ENCODE data around the gene SNPH. TPM values are rescaled to one million over a fixed set of nuclear protein-coding genes. Genes with fewer than 3 reads are reported as not detected.

The SNPH gene
- total and polyA plus RNA-seq, 7 experiments from 2014 or later, result 6.0 to 43.4 (median 16.7) TPM

- peak in 6 of 9 donors; percentile 12 to 39 (median 32) for DNase-seq
- peak overlapping the region in 7 of 10 donors; percentile 40 to 62 (median 58) for H3K4me3 Mint-ChIP-seq
- peak overlapping the region; percentile 52 to 93 (median 75) for H3K27ac Mint-ChIP-seq
- Histone ChIP-seq H3K4me3 (ENCODE audit: low read length) (no peak overlapping the region), H3K36me3 (ENCODE audit: control insufficient read depth in 2 of 3, insufficient read depth in 3 of 3, low read length in 3 of 3) (peaks cover 0 to 60% (median 0%) of the 10 kb centered on the region in 3 experiments), H3K27me3 (ENCODE audit: control insufficient read depth in 2 of 2, insufficient read depth in 2 of 2, low read length in 2 of 2) (no peaks in the 10 kb centered on the region), H3K4me1 (ENCODE audit: control insufficient read depth in 2 of 2, insufficient read depth in 2 of 2, low read length in 2 of 2) (peaks cover 12 to 23% of the 10 kb centered on the region in 2 donors), H3K9me3 (ENCODE audit: control insufficient read depth in 2 of 3, low read length in 3 of 3) (no peaks in the 10 kb centered on the region), H3K27ac (ENCODE audit: low read depth, low read length) (peak overlapping the region; percentile 17)
- H3K4me1 Mint-ChIP-seq, result peaks cover 20 to 36% (median 32%) of the 10 kb centered on the region in 7 donors
- peak; percentile 64 for ATAC-seq
- no peaks in the 10 kb centered on the region for H3K9me3 Mint-ChIP-seq
- H3K27me3 Mint-ChIP-seq, result no peaks in the 10 kb centered on the region
- CTCF ChIA-PET, result interaction anchor here (0.8 to 4.3 kb wide), 5 partner anchors 8 to 168 kb away, joined by 3 to 22 read pairs (median 4); partner anchors contain the start of genes NSFL1C and SNPH
- H3K36me3 Mint-ChIP-seq, result peaks cover 7 to 40% (median 12%) of the 10 kb centered on the region in 5 donors
- intact Hi-C loops (cut with micrococcal nuclease), result loop anchor here in 1 of 2 donors (2.0 kb wide), 1 partner anchor 83 kb away; no protein-coding TSS in a partner anchor
- POLR2A ChIA-PET, result interaction anchor here (1.9 to 3.3 kb wide), 2 partner anchors 13 to 33 kb away, joined by 11 to 15 read pairs; partner anchors contain the start of gene SNPH
Measured at GRCh38 chr20:1299522-1299921, 33.4 kb downstream of the SNPH start.

- peaks cover 7 to 42% (median 12%) of the 10 kb centered on the region in 5 donors for H3K36me3 Mint-ChIP-seq
Measured at GRCh38 chr20:1300083-1300840, 34.2 kb downstream of the SNPH start.

GRCh38 chr20:1301031-1301529, 35.0 kb downstream of the SNPH start:
- intact Hi-C loops (cut with micrococcal nuclease), result loop anchor here (1.0 to 5.0 kb wide), 7 partner anchors 10 to 136 kb away; partner anchors contain the start of genes RAD21L1 (in 2 of the 2) and SNPH (in 1 of the 2)
- H3K9me3 Mint-ChIP-seq, result no peaks in the 10 kb centered on the region

More at GRCh38 chr20:1300083-1300840, 34.2 kb downstream of the SNPH start:
- POLR2A ChIA-PET, result interaction anchor here (0.6 to 3.3 kb wide), 9 partner anchors 7 to 79 kb away, joined by 3 to 15 read pairs (median 5); partner anchors contain the start of gene SNPH
- CTCF ChIA-PET, result interaction anchor here (0.8 to 4.3 kb wide), 10 partner anchors 9 to 137 kb away, joined by 3 to 22 read pairs (median 4); partner anchors contain the start of genes RAD21L1 and SNPH
- DNase-seq (no peak), ATAC-seq (no peak)
- Mint-ChIP-seq H3K4me1 (peaks cover 20 to 36% (median 32%) of the 10 kb centered on the region in 7 donors), H3K4me3 (peak overlapping the region in 4 of 10 donors; percentile 37 to 86 (median 73)), H3K9me3 (no peaks in the 10 kb centered on the region), H3K27ac (peak overlapping the region in 8 of 9 donors; percentile 54 to 93 (median 91)), H3K27me3 (no peaks in the 10 kb centered on the region)
- H3K27ac ChIP-seq (ENCODE audit: low read depth, low read length), result peak overlapping the region; percentile 56
- no peaks in the 10 kb centered on the region for H3K27me3 ChIP-seq (ENCODE audit: control insufficient read depth in 2 of 2, insufficient read depth in 2 of 2, low read length in 2 of 2)
- intact Hi-C loops (cut with micrococcal nuclease), result loop anchor here in 1 of 2 donors (5.0 kb wide), 1 partner anchor 73 kb away; the partner anchor contains the start of gene RAD21L1
- peaks cover 12 to 23% of the 10 kb centered on the region in 2 donors for H3K4me1 ChIP-seq (ENCODE audit: control insufficient read depth in 2 of 2, insufficient read depth in 2 of 2, low read length in 2 of 2)
- H3K9me3 ChIP-seq (ENCODE audit: control insufficient read depth in 2 of 3, low read length in 3 of 3), result no peaks in the 10 kb centered on the region
- H3K4me3 ChIP-seq (ENCODE audit: low read length), result no peak overlapping the region
- peaks cover 0 to 67% (median 0%) of the 10 kb centered on the region in 3 experiments for H3K36me3 ChIP-seq (ENCODE audit: control insufficient read depth in 2 of 3, insufficient read depth in 3 of 3, low read length in 3 of 3)

GRCh38 chr20:1302685-1303541, 36.8 kb downstream of the SNPH start:
- H3K27ac ChIP-seq (ENCODE audit: low read depth, low read length), result no peak overlapping the region
- intact Hi-C loops (cut with micrococcal nuclease), result loop anchor here in 1 of 2 donors (5.0 kb wide), 1 partner anchor 76 kb away; the partner anchor contains the start of gene RAD21L1
- Mint-ChIP-seq H3K36me3 (peaks cover 7 to 34% (median 12%) of the 10 kb centered on the region in 5 donors), H3K4me3 (no peak overlapping the region), H3K4me1 (peaks cover 22 to 33% (median 29%) of the 10 kb centered on the region in 7 donors), H3K27me3 (no peaks in the 10 kb centered on the region), H3K27ac (peak overlapping the region in 3 of 9 donors; percentile 15 to 67 (median 27)), H3K9me3 (no peaks in the 10 kb centered on the region)
- no peak overlapping the region for H3K4me3 ChIP-seq (ENCODE audit: low read length)
- peaks cover 12 to 23% of the 10 kb centered on the region in 2 donors for H3K4me1 ChIP-seq (ENCODE audit: control insufficient read depth in 2 of 2, insufficient read depth in 2 of 2, low read length in 2 of 2)
- POLR2A ChIA-PET, result no interaction called here
- DNase-seq (no peak), ATAC-seq (no peak)
- H3K27me3 ChIP-seq (ENCODE audit: control insufficient read depth in 2 of 2, insufficient read depth in 2 of 2, low read length in 2 of 2), result no peaks in the 10 kb centered on the region
- H3K36me3 ChIP-seq (ENCODE audit: control insufficient read depth in 2 of 3, insufficient read depth in 3 of 3, low read length in 3 of 3), result peaks cover 0 to 68% (median 0%) of the 10 kb centered on the region in 3 experiments
- no peaks in the 10 kb centered on the region for H3K9me3 ChIP-seq (ENCODE audit: control insufficient read depth in 2 of 3, low read length in 3 of 3)
- CTCF ChIA-PET, result no interaction called here

More at GRCh38 chr20:1301031-1301529, 35.0 kb downstream of the SNPH start:
- peak in 8 of 9 donors; percentile 32 to 56 (median 46) for DNase-seq
- CTCF ChIA-PET, result interaction anchor here (0.8 to 4.3 kb wide), 9 partner anchors 9 to 136 kb away, joined by 3 to 22 read pairs (median 4); partner anchors contain the start of gene RAD21L1
- Mint-ChIP-seq H3K4me1 (peaks cover 23 to 36% (median 32%) of the 10 kb centered on the region in 7 donors), H3K4me3 (peak overlapping the region; percentile 51 to 88 (median 69)), H3K27me3 (no peaks in the 10 kb centered on the region), H3K36me3 (peaks cover 10 to 42% (median 14%) of the 10 kb centered on the region in 5 donors), H3K27ac (peak overlapping the region; percentile 87 to 95 (median 93))
- Histone ChIP-seq H3K4me1 (ENCODE audit: control insufficient read depth in 2 of 2, insufficient read depth in 2 of 2, low read length in 2 of 2) (peaks cover 12 to 23% of the 10 kb centered on the region in 2 donors), H3K36me3 (ENCODE audit: control insufficient read depth in 2 of 3, insufficient read depth in 3 of 3, low read length in 3 of 3) (peaks cover 0 to 69% (median 0%) of the 10 kb centered on the region in 3 experiments), H3K27me3 (ENCODE audit: control insufficient read depth in 2 of 2, insufficient read depth in 2 of 2, low read length in 2 of 2) (no peaks in the 10 kb centered on the region), H3K4me3 (ENCODE audit: low read length) (no peak overlapping the region), H3K9me3 (ENCODE audit: control insufficient read depth in 2 of 3, low read length in 3 of 3) (no peaks in the 10 kb centered on the region), H3K27ac (ENCODE audit: low read depth, low read length) (peak overlapping the region; percentile 56)
- ATAC-seq, result peak; percentile 72
- POLR2A ChIA-PET, result interaction anchor here (0.6 to 3.3 kb wide), 11 partner anchors 8 to 84 kb away, joined by 3 to 15 read pairs (median 3); partner anchors contain the start of gene SNPH

GRCh38 chr20:1304710-1305515, 38.8 kb downstream of the SNPH start:
- intact Hi-C loops (cut with micrococcal nuclease), result loop anchor here in 1 of 2 donors (5.0 kb wide), 1 partner anchor 78 kb away; the partner anchor contains the start of gene RAD21L1
- Mint-ChIP-seq H3K9me3 (no peaks in the 10 kb centered on the region), H3K27ac (peak overlapping the region in 4 of 9 donors; percentile 13 to 75 (median 56)), H3K4me1 (peaks cover 9 to 22% (median 16%) of the 10 kb centered on the region in 7 donors), H3K36me3 (peaks cover 7 to 29% (median 10%) of the 10 kb centered on the region in 5 donors), H3K4me3 (no peak overlapping the region), H3K27me3 (no peaks in the 10 kb centered on the region)
- Histone ChIP-seq H3K27me3 (ENCODE audit: control insufficient read depth in 2 of 2, insufficient read depth in 2 of 2, low read length in 2 of 2) (no peaks in the 10 kb centered on the region), H3K4me1 (ENCODE audit: control insufficient read depth in 2 of 2, insufficient read depth in 2 of 2, low read length in 2 of 2) (peaks cover 12 to 14% of the 10 kb centered on the region in 2 donors), H3K36me3 (ENCODE audit: control insufficient read depth in 2 of 3, insufficient read depth in 3 of 3, low read length in 3 of 3) (peaks cover 0 to 56% (median 0%) of the 10 kb centered on the region in 3 experiments), H3K9me3 (ENCODE audit: control insufficient read depth in 2 of 3, low read length in 3 of 3) (no peaks in the 10 kb centered on the region), H3K4me3 (ENCODE audit: low read length) (no peak overlapping the region), H3K27ac (ENCODE audit: low read depth, low read length) (no peak overlapping the region)
- CTCF ChIA-PET, result no interaction called here
- DNase-seq (no peak), ATAC-seq (no peak)
- POLR2A ChIA-PET, result interaction anchor here (0.7 kb wide), 1 partner anchor 14 kb away, joined by 5 read pairs; no protein-coding TSS in a partner anchor
